Measurements from ENCODE around the gene ISM2. TPM values are rescaled to one million over a fixed set of nuclear protein-coding genes. Genes with fewer than 3 reads are reported as not detected.
A peak's percentile ranks its signal among the peaks of the same experiment; 100 is the strongest.

The ISM2 gene
- total RNA-seq, 1 experiment from 2014 or later: 0.89 TPM

DNA sequence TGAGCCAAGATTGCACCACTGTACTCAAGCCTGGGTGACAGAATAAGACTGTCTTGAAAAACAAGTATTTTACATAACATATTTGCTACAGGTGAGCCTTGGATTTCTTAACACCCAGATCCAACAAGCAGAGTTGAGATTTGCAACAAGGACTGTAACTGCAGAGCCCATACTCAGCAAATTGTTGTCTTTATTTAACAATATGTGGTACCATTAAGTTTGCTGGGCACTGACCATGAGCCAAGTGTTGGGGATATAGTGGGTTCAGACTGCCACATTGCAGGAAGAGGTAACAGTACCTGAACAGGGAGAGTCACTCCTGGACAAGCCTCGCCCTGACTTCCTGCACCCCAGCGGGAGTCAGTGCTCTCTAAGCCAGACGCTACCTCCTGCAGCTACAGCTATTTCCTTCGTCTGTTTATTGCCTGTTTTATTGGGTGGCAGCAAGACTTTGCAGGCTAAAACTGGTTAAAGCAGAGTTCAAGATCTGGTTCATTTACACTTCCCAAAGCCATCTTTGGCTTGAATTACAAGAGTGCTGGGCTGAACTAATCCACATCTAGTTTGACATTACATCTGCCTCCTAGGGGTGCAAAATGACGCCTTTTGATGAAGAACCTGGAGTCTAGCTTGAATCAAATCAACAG is 28.3 kb downstream of the ISM2 start:
- no peak overlapping the region for H3K9ac ChIP-seq (ENCODE audit: low read length)
- H3K36me3 ChIP-seq (ENCODE audit: insufficient read depth, low read length): peaks cover 35% of the 10 kb centered on the region
- peak; percentile 70 for DNase-seq
- no peaks in the 10 kb centered on the region for H3K27me3 ChIP-seq (ENCODE audit: low read length)
- no peak overlapping the region for H2AFZ ChIP-seq (ENCODE audit: low read length)
- no peaks in the 10 kb centered on the region for H3K9me2 ChIP-seq (replicated peaks; ENCODE audit: insufficient read depth, low read length)
- no peaks in the 10 kb centered on the region for H3K79me2 ChIP-seq (ENCODE audit: low read length)
- 0 out of 2 replicates have a peak, but pooled peaks cover 8% of the 10 kb centered on the region for H4K20me1 ChIP-seq (ENCODE audit: insufficient read depth, low read depth, low read length)
- no peak overlapping the region for H3K4me2 ChIP-seq (ENCODE audit: low read depth, low read length, poor library complexity, severe bottlenecking)
- no peaks in the 10 kb centered on the region for H3K4me1 ChIP-seq (ENCODE audit: low read length)
- H3K4me3 ChIP-seq (ENCODE audit: low read length): no peak overlapping the region
- H3K27ac ChIP-seq (ENCODE audit: low read length): no peak overlapping the region
- H3K9me3 ChIP-seq (ENCODE audit: low read length): no peaks in the 10 kb centered on the region

DNA sequence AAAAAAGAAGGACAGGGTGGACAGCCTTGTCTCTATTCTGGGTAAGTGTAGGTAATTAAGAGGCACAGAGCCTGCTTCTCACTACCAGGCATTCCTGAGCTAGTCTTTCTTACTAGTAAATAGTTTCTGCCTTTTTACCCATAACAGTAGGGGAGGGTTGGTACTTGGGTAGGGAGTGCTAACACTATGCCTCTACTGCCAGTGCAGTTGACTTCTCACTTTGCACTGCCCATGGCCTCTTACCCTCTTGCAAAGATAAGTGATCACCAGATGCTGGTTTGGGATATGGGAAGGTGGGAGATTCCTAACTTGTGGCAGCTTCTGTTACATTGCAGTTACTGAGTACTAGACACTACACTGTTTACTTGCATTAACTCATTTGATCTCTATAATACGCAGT is 29.1 kb downstream of the ISM2 start:
- Histone ChIP-seq H3K36me3 (ENCODE audit: insufficient read depth, low read length) (peaks cover 43% of the 10 kb centered on the region), H3K27me3 (ENCODE audit: low read length) (no peaks in the 10 kb centered on the region), H3K9me2 (replicated peaks; ENCODE audit: insufficient read depth, low read length) (no peaks in the 10 kb centered on the region), H3K4me1 (ENCODE audit: low read length) (no peaks in the 10 kb centered on the region), H4K20me1 (ENCODE audit: insufficient read depth, low read depth, low read length) (0 out of 2 replicates have a peak, but pooled peaks cover 8% of the 10 kb centered on the region), H3K9ac (ENCODE audit: low read length) (no peak overlapping the region), H3K4me3 (ENCODE audit: low read length) (no peak overlapping the region), H3K9me3 (ENCODE audit: low read length) (no peaks in the 10 kb centered on the region), H2AFZ (ENCODE audit: low read length) (no peak overlapping the region), H3K4me2 (ENCODE audit: low read depth, low read length, poor library complexity, severe bottlenecking) (no peak overlapping the region), H3K79me2 (ENCODE audit: low read length) (no peaks in the 10 kb centered on the region), H3K27ac (ENCODE audit: low read length) (no peak overlapping the region)
- DNase-seq: no peak

DNA sequence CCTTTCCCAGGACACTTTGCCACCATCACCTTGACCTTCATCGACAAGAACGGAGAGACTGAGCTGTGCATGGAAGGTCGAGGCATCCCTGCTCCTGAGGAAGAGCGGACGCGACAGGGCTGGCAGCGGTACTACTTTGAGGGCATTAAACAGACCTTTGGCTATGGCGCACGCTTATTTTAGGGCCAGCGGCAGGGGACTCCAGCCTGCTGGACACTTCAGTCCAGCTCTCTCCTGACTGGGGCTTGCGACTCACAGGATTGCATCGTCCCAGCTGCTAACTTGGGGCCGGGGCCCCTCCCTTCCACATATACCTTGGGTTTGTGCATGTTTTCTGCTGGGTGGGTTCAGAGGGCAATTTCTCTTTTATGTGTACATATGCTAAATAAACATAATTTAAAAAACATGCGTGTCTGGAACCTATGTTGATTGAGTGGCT is 29.5 kb downstream of the ISM2 start:
- Histone ChIP-seq H4K20me1 (ENCODE audit: insufficient read depth, low read depth, low read length) (0 out of 2 replicates have a peak, but pooled peaks cover 8% of the 10 kb centered on the region), H3K4me2 (ENCODE audit: low read depth, low read length, poor library complexity, severe bottlenecking) (no peak overlapping the region), H2AFZ (ENCODE audit: low read length) (no peak overlapping the region), H3K9me3 (ENCODE audit: low read length) (no peaks in the 10 kb centered on the region), H3K79me2 (ENCODE audit: low read length) (no peaks in the 10 kb centered on the region), H3K27ac (ENCODE audit: low read length) (no peak overlapping the region), H3K4me1 (ENCODE audit: low read length) (no peaks in the 10 kb centered on the region), H3K9me2 (replicated peaks; ENCODE audit: insufficient read depth, low read length) (no peaks in the 10 kb centered on the region), H3K9ac (ENCODE audit: low read length) (no peak overlapping the region), H3K27me3 (ENCODE audit: low read length) (no peaks in the 10 kb centered on the region), H3K36me3 (ENCODE audit: insufficient read depth, low read length) (peaks cover 47% of the 10 kb centered on the region), H3K4me3 (ENCODE audit: low read length) (no peak overlapping the region)
- DNase-seq: peak; percentile 56

DNA sequence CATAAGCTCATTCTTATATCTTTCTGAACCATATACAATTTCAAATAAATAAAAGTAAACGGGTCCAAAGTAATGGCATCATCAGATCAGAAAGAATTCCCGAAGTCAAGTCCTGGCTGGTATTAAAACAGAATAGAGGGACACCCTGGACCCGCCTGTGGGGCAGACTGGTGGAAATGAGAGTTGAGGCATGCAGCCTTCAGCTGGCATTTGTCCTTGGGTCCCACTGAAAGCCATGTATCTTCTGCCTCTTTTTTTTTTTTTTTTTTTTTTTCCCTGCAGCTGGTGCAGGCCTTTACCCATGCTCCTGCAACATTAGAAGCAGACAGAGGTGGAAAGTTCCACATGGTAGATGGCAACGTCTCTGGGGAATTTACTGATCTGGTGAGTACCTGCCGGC is 30.8 kb downstream of the ISM2 start:
- H3K4me1 ChIP-seq (ENCODE audit: low read length): no peaks in the 10 kb centered on the region
- H3K9me3 ChIP-seq (ENCODE audit: low read length): no peaks in the 10 kb centered on the region
- H4K20me1 ChIP-seq (ENCODE audit: insufficient read depth, low read depth, low read length): 0 out of 2 replicates have a peak, but pooled peaks cover 10% of the 10 kb centered on the region
- DNase-seq: no peak
- H3K4me3 ChIP-seq (ENCODE audit: low read length): no peak overlapping the region
- no peak overlapping the region for H2AFZ ChIP-seq (ENCODE audit: low read length)
- H3K9ac ChIP-seq (ENCODE audit: low read length): no peak overlapping the region
- H3K36me3 ChIP-seq (ENCODE audit: insufficient read depth, low read length): peaks cover 55% of the 10 kb centered on the region
- H3K27ac ChIP-seq (ENCODE audit: low read length): no peak overlapping the region
- no peaks in the 10 kb centered on the region for H3K27me3 ChIP-seq (ENCODE audit: low read length)
- no peak overlapping the region for H3K4me2 ChIP-seq (ENCODE audit: low read depth, low read length, poor library complexity, severe bottlenecking)
- no peaks in the 10 kb centered on the region for H3K9me2 ChIP-seq (replicated peaks; ENCODE audit: insufficient read depth, low read length)
- no peaks in the 10 kb centered on the region for H3K79me2 ChIP-seq (ENCODE audit: low read length)

DNA sequence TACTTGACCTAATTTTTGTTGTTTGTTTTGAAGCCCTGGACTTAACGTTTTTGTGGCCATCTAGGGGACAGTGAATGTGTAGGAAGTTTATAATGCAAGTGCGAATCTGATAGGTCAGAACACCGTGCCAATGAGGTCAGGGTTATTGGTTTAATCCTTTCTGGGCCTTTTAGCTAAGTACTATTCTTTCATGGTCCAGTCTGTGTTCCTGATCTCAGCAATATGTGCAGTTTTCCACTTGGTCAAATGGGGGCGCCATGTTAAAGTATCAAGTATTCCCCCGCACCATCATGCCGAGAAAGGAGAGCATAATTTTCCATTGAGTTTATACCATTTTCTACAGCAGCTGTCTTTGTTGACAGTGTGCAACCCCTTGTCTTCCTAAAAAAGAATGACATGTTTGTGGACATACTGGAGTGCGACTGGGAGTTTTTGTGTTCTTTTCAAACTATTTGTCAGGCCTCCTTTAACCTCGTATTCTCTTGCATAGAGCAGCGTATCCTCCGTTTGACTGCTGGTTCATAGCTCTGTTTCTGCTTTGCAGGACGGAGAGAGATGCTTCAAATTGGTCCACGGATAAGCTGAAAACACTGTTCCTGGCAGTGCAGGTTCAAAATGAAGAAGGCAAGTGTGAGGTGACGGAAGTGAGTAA is 39.4 kb downstream of the ISM2 start:
- H3K9me3 ChIP-seq (ENCODE audit: low read length): no peaks in the 10 kb centered on the region
- peak overlapping the region; percentile 87 for H3K9ac ChIP-seq (ENCODE audit: low read length)
- peaks cover 30% of the 10 kb centered on the region for H3K4me1 ChIP-seq (ENCODE audit: low read length)
- peaks cover 42% of the 10 kb centered on the region for H3K36me3 ChIP-seq (ENCODE audit: insufficient read depth, low read length)
- H3K79me2 ChIP-seq (ENCODE audit: low read length): peaks cover 62% of the 10 kb centered on the region
- DNase-seq: peak; percentile 89
- no peaks in the 10 kb centered on the region for H3K9me2 ChIP-seq (replicated peaks; ENCODE audit: insufficient read depth, low read length)
- H4K20me1 ChIP-seq (ENCODE audit: insufficient read depth, low read depth, low read length): peaks cover 37% of the 10 kb centered on the region
- H2AFZ ChIP-seq (ENCODE audit: low read length): no peak overlapping the region
- H3K27me3 ChIP-seq (ENCODE audit: low read length): no peaks in the 10 kb centered on the region
- peak overlapping the region; percentile 89 for H3K4me2 ChIP-seq (ENCODE audit: low read depth, low read length, poor library complexity, severe bottlenecking)
- H3K4me3 ChIP-seq (ENCODE audit: low read length): peak overlapping the region; percentile 94
- peak overlapping the region; percentile 89 for H3K27ac ChIP-seq (ENCODE audit: low read length)

DNA sequence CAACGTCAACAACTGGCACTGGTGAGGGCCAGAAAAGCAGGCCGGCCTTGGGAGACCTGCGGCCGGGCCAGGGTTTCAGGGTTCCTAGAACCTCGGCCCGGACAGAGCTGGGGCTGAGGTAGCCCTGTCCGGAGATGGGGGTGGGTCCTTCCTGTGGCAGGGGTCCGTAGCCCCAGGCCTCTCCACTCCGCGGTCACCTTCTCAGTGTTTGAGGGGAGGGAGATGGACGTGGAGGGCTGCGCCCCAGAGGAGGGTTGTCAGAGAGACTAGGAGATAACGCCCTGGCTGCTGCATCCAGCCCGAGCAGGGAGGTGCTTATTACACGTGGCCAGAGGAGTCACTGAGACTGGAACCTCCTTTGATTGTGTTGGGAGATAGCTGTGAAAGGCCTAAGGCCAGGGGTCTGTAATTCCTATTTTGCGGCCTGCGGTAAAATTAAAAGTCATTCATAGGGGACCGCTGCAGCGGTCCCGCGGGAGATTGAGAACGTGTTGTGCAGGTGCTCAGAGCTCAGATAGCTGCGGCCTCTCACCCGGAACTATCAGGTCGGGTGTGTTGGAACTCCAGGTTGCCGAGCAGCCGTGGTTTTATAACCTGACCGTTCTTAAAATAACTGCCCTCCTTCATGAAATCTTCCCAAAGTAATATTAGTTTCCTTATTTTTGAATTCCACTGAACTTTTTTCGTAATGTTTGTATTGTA is 40.2 kb downstream of the ISM2 start:
- H2AFZ ChIP-seq (ENCODE audit: low read length): peak overlapping the region; percentile 97; the same call in 1 of the 2 replicates
- DNase-seq: peak; percentile 94
- peaks cover 69% of the 10 kb centered on the region for H3K79me2 ChIP-seq (ENCODE audit: low read length)

DNA sequence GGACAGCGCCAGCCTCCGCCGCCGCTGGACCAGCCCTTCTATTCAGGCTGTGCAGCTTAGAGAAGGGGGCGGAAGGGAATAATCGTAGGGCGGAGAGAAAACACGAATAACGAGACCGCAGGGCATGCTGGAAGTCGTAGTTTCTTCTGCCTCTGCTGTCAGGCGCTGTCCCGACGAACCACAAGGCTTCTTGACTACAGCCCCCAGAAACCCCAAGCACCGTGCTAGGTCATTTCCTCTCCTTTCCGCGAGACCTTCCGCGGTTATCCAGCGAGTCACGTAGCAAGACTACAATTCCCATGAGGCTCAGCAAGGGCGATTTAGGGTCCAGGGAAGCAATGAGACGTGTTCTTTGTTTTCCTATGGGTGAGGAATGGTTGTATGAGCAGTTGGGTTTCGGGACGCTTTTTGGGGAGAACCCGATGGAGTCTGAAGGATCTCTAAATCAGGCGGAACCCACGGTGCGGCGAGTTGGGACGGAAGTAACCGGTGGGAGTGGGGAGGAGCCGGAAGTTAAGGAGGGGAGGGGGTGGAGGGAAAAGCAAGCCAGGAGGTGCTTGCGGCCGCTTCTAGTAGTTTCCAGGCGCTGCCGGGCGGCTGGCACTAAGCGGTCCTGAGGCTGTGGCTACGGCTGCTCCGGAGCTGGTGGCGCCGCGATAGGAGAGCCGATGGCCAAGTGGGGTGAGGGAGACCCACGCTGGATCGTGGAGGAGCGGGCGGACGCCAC is 40.9 kb downstream of the ISM2 start, which contains the start of the genes AHSA1 and VIPAS39:
Gene AHSA1 (plus strand): TSS at position 572 of the 727 bp plus-strand sequence. CDS start 97 bp downstream, at position 669.
Gene VIPAS39 (minus strand): TSS at position 80 of the 727 bp plus-strand sequence. CDS start 3,499 bp downstream, outside the sequence.
- Histone ChIP-seq H3K4me3 (ENCODE audit: low read length) (peak within 1 kb of the TSS; percentile 94), H3K9ac (ENCODE audit: low read length) (peak within 1 kb of the TSS; percentile 87), H3K36me3 (ENCODE audit: insufficient read depth, low read length) (peaks cover 39% of the 10 kb centered on the region), H3K79me2 (ENCODE audit: low read length) (peaks cover 76% of the 10 kb centered on the region), H3K4me1 (ENCODE audit: low read length) (peaks cover 30% of the 10 kb centered on the region), H2AFZ (ENCODE audit: low read length) (peak within 1 kb of the TSS; percentile 97), H3K27me3 (ENCODE audit: low read length) (no peaks in the 10 kb centered on the region), H3K27ac (ENCODE audit: low read length) (peak within 1 kb of the TSS; percentile 89), H4K20me1 (ENCODE audit: insufficient read depth, low read depth, low read length) (peaks cover 34% of the 10 kb centered on the region), H3K9me2 (replicated peaks; ENCODE audit: insufficient read depth, low read length) (no peaks in the 10 kb centered on the region), H3K9me3 (ENCODE audit: low read length) (no peaks in the 10 kb centered on the region), H3K4me2 (ENCODE audit: low read depth, low read length, poor library complexity, severe bottlenecking) (peak within 1 kb of the TSS; percentile 94)
- peak; percentile 100 for DNase-seq

More for the DNA sequence above, 40.2 kb downstream of the ISM2 start:
- Histone ChIP-seq H3K4me3 (ENCODE audit: low read length) (peak overlapping the region; percentile 94), H3K9me2 (replicated peaks; ENCODE audit: insufficient read depth, low read length) (no peaks in the 10 kb centered on the region), H3K4me1 (ENCODE audit: low read length) (peaks cover 30% of the 10 kb centered on the region), H3K36me3 (ENCODE audit: insufficient read depth, low read length) (peaks cover 34% of the 10 kb centered on the region), H3K9me3 (ENCODE audit: low read length) (no peaks in the 10 kb centered on the region), H3K9ac (ENCODE audit: low read length) (peak overlapping the region; percentile 87), H3K27ac (ENCODE audit: low read length) (peak overlapping the region; percentile 89), H3K4me2 (ENCODE audit: low read depth, low read length, poor library complexity, severe bottlenecking) (peak overlapping the region; percentile 89), H4K20me1 (ENCODE audit: insufficient read depth, low read depth, low read length) (peaks cover 37% of the 10 kb centered on the region), H3K27me3 (ENCODE audit: low read length) (no peaks in the 10 kb centered on the region)

Measured in Karpas-422 (cell line).